ENCODE data around the gene CCR6. TPM values are rescaled to one million over a fixed set of nuclear protein-coding genes. Genes with fewer than 3 reads are reported as not detected.

CCR6 gene
- polyA plus RNA-seq, 4 donors = 0.08 TPM; not detected in 3

DNA sequence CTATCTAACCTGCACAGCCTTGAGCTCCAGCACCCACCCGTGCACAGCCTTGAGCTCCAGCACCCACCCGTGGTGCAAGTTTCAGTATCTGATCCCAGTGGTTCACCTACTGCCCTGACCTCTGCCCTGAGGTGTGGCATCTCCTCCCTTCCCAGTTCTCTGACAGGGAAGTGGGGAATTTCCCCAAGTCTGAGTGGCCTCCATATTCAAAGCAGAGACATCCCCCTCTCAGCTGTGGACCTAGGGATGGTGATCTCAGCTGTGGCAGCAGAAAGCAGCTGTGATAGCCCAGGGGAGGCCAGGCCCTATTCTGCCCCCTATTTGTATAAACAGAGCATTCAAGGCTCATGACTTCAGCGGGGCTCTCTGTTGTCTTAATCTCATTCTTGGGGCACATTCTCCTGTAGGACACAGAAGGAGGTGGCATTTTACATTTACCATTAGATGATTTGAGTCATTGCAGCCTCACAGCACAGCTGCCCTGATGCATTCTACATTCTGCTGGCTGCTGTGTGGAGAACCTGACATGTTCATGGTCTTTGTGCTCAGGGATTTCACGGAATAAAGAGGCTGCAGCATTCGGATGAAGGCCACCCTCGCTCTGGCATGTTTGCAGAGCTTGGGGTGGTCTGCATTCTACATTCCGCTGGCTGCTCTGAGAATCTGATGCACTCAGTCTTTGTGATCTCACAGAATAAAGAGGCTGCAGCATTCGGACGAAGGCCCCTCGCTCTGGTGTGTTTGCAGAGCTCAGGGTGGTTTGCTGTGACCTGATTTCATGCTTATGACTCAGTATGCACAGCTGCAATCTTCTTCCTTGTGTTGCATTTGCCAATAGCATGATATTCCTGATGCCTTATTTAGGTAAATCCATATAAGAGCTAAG lies 17.9 kb downstream of the CCR6 start:
- no peak for DNase-seq (ENCODE audit: low read depth in 4 of 4, low spot score in 3 of 4)

DNA sequence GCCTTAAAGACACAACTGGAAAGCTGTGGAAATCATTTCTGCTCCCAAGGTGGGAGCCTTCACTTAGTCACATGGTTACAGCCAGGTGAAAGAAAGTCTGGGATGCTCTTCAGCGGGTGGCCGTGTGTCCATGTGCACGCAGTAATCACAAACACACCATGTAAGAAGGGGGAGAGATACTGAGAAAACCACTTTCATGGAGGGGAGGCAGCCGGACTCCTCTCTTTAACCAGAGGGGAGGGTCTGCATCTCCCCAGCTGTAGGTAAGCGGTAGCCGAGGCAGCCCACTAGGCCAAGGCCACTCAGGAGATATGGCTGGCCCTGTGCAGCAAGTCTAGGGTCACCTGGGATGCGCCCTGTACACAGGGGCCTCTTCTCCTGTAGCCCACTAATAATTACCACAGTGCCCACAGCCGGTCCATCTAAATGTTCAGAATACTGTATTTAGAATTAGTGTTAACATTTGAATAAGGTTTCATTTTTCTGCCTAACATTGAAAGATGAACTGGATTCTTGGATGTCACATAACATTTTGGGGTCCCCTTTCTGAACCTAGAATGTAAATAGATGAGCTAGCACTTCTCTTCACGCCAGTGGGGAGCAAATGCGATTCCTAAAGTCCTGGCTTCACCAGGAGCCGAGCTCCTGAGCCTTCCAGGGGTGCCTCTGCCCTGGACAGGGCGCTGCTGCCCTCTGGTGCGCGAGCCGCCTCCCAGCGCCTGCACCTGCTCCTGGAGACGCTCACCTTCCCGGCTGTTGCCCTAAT lies 19.0 kb downstream of the CCR6 start:
- DNase-seq (ENCODE audit: low read depth in 4 of 4, low spot score in 3 of 4) = no peak

DNA sequence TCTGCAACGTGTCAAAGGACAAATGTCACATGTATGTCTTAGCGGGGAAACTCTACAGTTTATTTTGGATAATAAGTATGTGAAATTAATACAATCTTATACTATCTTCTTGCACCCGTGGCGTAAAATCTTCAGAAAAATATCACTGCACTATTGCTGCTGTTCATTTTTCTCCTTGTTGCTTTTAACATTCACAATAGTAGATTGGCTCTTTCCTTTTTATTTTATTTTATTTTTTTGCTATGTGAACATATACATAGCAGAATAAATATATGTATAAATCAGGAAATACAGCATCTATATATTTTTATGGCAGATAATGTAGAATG lies 19.5 kb downstream of the CCR6 start:
- no peak for DNase-seq (ENCODE audit: low read depth in 4 of 4, low spot score in 3 of 4)

DNA sequence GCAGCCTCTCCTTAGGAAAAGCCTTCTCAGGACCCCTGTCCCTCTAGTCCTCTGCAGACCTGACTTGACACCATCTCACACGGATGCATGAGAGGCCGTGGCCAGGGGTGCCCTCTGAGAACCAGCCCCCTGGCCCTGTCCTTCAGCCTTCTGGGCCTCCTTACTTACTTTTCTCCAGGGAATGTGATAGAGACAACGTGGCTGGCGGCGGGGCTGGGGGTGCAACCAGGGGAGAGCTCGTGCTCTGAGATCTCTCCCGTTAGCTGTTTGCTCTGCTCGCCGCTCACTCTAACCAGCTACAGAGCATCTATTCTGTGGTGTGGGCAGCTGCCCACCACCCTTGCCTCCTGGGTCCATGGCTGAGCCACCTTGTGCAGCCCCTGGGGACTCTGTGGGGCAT lies 20.1 kb downstream of the CCR6 start:
- DNase-seq (ENCODE audit: low read depth in 4 of 4, low spot score in 3 of 4) = no peak

DNA sequence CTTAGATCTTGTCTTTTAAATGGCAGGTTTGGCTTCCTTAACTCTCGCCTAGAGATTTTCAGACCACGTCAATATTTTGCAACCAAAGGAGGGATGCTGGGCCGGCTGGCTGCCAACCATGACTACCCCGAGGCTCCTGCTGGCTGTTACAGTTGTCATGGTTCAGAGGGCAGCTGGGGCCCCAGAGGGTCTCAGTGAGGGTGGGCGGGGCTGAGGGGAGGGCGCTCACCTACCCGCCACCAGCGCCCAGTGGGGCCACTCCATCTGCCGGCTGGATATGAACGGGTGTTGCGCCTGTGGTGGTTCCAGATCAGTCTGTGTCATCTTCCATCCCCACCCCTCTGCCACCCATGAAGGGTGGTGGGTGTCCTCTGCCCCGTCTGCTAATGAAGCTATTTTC lies 22.6 kb downstream of the CCR6 start:
- no peak for DNase-seq (ENCODE audit: low read depth in 4 of 4, low spot score in 3 of 4)

DNA sequence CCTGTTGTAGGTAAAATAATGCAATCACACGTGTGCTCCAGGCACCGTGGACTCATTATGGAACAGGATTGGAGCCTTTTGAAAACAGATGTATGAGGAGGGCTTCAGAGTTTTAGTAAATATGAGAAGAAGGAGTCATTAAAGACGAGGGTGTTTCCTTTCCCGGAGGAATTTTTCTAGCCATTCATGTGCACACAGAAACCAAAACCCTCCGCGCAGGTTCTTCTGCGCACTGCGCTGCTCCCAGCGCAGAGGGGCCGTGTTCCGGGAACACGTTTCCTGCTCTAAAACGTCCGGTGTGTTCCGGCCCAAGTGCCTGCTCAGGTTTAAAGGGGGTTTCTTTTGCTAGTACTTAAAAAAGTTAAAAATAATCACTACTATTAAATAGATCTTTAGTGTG lies 23.2 kb downstream of the CCR6 start:
- no peak for DNase-seq (ENCODE audit: low read depth in 4 of 4, low spot score in 3 of 4)

DNA sequence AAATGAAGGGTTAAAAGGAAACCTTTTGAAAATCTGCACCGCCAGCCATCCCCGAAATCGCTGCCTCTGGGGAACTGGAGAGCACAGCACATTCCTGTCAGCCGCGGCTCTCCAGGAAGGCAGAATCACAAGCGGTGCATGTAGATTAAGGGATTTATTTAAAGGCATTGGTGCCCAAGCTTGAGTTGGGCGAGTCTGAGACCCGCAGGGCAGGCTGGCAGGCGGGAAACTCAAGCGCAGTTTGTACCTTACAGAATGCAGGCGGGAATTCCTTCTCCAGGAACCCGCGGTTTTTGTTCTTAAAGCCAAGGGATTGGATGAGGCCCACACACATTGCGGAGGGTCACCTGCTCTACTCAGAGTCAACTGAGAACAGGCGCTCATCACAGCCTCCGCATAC lies 24.1 kb downstream of the CCR6 start:
- DNase-seq (ENCODE audit: low read depth in 4 of 4, low spot score in 3 of 4) = no peak

DNA sequence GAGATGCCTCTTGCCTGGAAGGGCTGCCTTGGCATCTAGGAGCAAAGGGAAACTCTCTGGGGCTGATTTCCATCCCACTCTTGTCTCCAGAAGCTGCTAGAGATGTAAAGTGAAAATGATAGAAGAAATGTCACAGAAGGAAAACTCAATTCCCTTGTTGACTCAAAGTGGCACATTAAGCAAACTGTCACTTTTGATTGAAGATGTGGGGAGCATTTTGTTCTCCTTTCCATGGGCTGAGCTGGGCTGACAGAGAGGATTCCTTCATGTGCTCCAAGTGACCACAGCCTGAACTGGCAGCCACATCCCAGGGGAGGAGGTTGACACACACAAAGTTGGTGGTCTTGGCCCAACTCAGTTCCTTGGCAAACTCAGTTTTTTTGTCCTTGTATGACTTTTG lies 25.1 kb downstream of the CCR6 start:
- no peak for DNase-seq (ENCODE audit: low read depth in 4 of 4, low spot score in 3 of 4)

DNA sequence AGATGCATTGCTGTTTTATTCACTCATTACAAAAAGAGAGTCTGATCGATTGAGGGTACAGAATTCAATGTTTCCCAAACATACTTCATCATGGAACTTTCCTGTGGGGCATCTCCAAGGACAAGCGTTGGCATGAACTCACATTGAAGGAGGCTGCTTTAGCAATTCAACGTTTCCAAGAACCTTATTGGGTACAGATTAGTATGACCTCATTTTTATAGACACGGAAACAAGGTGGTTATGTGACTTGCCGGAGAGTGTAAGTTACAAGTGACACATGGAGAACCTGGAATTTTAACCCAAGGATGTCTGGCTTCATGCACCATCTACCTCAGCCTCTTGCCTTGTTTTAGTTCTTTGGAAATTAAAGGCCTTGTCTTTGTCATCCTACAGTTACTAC lies 26.1 kb downstream of the CCR6 start:
- no peak for DNase-seq (ENCODE audit: low read depth in 4 of 4, low spot score in 3 of 4)

DNA sequence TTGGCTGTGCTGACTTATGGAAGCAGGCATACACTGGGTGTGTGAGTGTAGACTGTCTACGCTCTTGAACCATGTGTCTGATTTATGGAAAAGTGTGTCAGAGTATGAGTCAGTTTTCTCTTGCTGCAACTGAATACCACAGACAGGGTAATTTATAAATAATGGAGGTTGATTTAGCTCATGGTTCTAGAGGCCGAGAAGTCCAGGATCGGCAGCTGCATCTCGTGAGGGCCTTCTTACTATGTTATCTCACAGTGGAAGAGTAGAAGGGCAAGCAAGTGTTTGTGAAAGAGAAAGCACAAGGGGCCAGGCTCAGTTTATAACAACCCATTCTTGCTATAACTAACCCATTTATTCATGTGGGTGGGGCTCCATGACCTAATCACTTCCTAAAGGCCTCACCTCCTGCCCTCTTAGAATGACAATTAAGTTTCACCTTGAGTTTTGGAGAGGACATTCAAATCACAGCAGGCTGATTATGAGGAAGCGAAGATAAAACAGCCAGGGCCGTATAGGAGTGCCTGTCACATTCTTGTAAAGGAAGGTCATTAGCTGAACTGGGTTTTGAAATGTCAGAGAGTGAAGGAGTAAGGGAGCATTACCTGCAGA lies 28.1 kb downstream of the CCR6 start:
- DNase-seq (ENCODE audit: low read depth in 4 of 4, low spot score in 3 of 4) = no peak

DNA sequence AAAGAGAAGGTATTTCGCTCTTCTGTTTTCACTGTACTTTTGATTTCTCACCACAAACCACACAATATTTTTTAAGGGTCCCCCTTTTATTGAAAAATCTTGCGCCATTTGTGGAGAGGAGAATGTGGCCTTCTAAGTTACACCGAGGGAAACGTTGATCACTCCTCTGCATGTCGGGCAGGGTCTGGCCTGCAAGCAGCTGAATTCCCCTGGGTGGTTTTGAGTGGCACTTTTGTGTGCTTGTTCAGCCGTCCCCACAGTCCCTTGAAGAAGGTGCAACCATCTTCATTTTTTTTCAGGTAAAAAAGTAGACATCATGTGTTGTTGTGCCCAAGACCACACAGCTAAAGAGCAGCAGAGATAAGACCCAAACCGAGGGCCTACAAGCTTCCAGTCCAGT lies 28.8 kb downstream of the CCR6 start:
- DNase-seq (ENCODE audit: low read depth in 4 of 4, low spot score in 3 of 4) = no peak

DNA sequence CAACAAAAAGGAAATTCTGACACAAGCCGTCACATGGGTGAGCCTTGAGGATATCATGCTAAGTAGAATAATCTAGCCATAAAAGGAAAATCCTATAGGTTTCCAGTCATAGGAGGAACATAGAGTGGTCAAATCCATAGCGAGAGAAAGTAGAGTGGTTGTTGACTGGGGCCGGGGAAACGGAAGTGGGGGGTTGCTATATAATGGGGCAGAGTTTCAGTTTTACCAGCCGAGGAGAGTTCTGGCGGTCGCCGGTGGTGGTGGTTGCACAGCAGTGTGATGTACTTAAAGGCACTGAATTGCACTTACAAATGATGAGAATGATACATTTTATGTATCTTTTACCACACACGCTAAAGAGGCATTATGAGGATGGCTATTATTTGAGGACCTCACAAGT lies 30.0 kb downstream of the CCR6 start:
- no peak for DNase-seq (ENCODE audit: low read depth in 4 of 4, low spot score in 3 of 4)

DNA sequence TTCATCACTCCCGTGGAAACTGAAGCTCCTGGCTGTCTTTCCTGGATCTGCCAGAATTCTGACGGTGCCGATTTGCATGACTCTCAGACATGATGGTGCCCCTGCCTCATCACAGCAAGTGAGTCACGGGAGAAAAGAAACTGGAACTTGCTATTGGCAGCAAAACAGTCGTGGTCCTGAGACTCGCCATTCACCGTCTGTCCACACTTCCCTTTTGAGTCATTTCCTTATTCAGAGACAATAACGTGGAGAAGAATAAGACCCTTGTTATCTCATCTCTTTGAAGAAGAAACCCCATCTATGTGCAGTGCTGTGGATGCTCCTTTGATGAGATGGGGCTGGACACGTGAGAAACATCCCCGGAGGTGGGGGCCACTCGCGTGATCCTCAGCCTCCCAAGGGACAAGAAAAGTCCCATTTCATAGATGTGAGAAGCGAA lies 30.6 kb downstream of the CCR6 start:
- no peak for DNase-seq (ENCODE audit: low read depth in 4 of 4, low spot score in 3 of 4)

DNA sequence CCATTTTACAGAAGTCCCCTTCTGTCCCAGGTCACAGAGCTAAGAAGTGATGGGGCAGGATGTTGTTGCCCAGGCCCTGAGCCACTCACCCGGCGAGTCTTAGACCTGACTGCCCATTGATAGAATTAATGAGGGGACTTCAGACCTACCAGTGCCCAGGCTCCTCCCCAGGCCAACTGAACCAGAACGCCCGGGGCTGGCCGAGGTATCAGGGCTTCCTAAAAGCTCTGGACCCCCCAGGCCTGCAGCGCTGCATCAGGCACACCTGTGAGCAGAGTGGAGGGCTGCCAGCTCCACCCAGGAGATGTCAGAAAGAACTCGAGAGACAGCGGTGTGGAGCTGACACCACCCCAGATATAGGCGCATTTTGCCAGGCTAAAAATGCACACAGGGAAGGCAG lies 31.4 kb downstream of the CCR6 start:
- DNase-seq (ENCODE audit: low read depth in 4 of 4, low spot score in 3 of 4) = no peak

DNA sequence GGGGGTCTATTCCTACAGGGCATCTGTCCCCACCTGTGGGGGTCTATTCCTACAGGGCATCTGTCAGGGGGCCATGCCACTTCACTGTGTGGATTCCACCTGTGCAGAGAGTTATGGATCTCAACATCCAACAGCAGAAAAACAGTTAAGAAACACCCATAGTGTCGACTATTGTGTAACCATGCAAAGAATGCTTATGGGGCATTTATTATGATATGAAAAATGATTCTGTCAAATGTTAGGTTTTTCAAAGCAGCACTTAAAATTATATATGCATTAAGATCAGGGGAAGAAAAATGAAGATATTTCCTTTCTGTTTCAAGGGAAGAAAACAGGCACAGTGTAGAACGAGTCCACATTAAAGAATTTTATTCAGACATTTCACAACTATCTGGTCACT lies 32.0 kb downstream of the CCR6 start:
- DNase-seq (ENCODE audit: low read depth in 4 of 4, low spot score in 3 of 4) = no peak

DNA sequence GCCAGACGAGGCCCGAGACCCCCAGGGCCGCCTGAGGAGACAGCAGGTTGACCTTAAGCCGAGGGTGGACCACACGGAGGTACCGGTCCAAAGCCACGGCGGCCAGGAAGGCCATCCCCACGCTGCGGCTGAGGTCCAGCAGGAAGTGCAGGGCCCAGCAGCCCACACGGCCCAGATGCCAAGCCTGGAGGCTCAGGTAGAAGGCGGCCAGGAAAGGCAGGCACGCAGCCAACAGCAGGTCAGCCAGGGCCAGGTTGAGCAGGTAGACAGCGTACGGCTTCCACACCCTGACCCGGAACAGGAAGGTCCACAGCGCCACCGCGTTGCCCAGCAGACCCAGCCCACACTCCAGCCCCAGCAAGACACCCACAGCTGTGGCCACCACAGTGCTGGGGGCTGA lies 34.5 kb downstream of the CCR6 start:
- DNase-seq (ENCODE audit: low read depth in 4 of 4, low spot score in 3 of 4) = no peak

DNA sequence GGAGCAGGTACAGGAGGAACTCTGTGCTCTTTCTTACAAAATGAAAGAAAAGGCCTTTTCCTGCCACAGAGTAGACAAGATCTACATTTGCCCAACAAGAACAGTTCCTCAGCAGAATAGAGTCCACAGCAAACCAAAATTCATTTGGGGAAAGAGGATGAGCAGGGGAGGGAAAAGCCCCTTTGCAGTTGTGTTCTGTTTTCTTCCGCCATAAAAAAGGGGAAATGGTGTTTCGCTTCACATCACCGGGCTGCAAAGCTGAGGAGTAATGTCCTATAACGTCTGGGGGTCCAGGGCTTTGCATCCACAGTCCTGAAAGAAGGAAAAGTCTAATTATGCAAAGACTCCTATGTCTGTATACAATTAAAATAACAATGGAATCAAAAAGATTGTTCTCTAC lies 35.0 kb downstream of the CCR6 start, which contains the start of gene GPR31:
Gene GPR31 (minus strand): TSS at position 118 of the 400 bp plus-strand sequence. CDS start 149 bp downstream, outside the sequence.
- DNase-seq (ENCODE audit: low read depth in 4 of 4, low spot score in 3 of 4) = no peak

DNA sequence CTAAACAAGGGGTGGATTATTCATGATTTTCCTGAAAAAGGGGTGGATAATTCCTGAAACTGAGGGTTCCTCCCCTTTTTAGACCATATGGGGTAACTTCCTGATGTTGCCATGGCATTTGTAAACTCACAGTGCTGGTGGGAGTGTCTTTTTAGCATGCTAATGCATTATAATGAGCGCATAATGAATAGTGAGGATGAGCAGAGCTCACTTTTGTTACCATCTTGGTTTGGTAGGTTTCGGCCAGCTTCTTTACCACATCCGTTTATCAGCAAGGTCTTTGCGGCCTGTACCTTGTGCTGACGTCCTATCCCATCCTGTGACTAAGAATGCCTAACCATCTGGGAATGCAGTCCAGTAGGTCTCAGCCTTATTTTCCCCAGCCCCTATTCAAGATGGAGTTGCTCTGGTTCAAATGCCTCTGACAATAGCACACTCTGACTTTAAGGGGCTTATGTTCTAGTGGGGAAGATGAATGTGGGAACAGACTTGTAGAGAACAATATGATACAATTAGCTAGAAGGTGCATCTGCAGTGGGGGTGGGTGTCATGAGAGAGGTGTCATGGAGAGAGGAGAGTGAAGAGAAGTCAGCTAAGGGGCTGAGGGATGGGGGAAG lies 39.1 kb downstream of the CCR6 start:
- no peak for DNase-seq (ENCODE audit: low read depth in 4 of 4, low spot score in 3 of 4)

DNA sequence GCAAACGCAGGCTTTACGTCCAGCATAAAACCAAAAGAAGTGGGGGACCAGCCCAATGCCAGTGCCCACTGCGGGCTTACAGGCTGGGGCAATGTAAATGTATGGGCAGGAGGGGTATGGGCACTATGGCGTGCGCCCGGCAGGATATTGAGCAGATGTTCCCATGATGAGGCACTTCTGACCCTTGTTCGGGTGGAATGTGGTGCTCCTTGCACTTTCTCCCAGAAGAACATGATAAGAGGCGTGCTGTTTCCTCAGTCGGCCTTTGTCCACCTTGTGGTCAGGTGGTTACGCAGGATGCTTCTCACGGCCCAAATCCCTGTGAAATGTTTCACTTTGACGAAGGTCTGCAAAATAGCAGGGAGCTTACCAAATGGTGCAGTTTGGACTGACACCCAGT lies 39.7 kb downstream of the CCR6 start:
- no peak for DNase-seq (ENCODE audit: low read depth in 4 of 4, low spot score in 3 of 4)

DNA sequence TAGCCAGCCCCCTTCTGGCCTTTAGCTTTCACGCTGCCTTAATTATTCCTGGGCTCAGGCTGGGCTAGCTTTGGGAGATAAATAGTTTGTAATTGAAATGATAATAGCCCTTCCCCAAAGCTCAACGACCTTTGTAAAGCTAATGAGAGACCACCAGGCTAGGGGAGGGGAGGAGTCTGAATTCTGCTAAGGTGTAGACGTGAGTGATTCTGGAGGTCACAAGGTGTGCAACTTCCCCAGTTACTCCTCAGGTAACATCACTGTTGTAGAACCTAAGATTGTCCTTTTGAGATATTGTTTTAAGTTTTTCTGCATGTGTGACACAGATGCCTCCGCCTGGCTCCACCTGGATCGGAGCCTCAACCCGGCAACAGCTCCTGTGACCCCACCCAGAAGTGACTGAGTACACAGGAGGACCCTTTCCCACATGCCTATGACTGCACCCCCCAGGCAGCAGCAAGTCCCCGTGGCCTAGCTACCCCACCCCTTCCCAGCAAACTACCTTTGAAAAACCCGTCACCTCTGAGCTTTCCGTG lies 40.6 kb downstream of the CCR6 start:
- DNase-seq (ENCODE audit: low read depth in 4 of 4, low spot score in 3 of 4) = no peak

DNA sequence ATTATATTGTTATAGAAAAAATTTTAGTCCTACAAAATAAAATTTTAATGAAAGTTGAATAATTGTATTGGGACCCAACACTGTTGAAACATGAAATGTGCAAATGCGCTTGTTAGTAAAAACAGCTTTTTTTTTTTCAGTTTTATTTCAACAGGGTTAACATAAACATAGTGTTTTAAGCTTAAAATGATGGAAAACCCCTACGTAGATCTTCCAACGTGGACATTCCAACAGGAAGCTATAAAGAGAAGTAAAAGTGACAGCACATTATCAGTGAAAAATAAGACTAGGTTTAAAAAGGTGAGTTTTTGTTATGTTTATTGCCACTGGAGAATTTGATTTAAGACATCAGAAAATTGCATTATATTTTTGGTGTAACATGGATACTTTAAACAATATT lies 41.4 kb downstream of the CCR6 start:
- DNase-seq (ENCODE audit: low read depth in 4 of 4, low spot score in 3 of 4) = no peak

Measured in right renal pelvis (tissue), 4 donors.